HG03025 (cell line): ENCODE measurements around the gene RPL35A.
"Not testable (repeated sequence)": the region's sequence is repeated elsewhere in the genome, so short reads cannot be mapped to it uniquely, and the experiment has no call there.

Experiments used
- ATAC-seq: cut with Tn5 transposase; IDR thresholded peaks from one replicate; pipeline ENCODE4 v1.9.1; 2021; ENCODE audit warnings: mild to moderate bottlenecking, moderate library complexity; ENCODE audit not compliant: unreplicated experiment, low FRiP score

Gene RPL35A

DNA sequence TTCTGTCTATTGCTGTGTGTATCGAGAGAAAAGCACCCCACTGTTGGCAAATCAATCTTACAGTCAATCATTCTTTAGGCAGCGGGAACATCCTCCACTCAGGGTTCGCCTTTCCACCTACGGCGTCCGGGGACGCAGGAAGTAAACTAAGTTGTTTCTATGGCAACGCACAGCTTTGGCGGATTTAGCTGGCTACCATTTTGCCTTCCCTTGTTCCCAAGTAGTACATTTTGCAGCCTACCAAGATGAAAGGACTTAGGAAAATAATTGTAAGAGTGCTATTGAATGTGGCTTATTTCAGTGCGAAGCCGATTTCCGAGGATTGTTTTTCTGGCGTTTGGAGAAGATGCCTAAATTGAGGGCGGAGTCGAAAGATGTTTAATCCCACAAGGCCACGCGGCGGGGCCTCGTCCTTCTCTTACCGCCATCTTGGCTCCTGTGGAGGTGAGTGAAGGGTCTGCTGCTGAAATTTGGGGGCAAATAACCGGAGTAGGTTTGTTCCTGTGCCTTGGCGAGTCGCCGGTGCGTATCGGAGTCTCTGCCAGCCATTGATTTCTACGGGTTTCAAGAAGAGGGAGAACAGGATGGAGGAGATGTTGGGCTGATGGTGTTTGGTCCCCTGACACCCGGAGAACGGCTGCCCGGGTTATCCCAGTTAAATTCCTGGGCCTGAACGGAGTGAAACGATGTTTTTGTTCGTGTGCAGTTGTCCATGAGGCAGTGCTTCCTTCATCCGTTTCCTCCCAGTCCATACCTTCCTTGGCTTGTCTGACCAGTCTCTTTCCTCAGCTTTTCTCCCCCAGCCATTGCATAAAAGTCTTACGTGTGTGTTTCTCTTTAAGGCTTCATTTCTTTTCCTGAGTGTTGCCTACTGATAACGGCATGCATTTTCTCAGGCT lies at the start of gene RPL35A:
RPL35A (plus strand) TSS at position 413 of the 899 bp plus-strand sequence. CDS start 778 bp downstream, outside the sequence.
- peak; percentile 82 for ATAC-seq

DNA sequence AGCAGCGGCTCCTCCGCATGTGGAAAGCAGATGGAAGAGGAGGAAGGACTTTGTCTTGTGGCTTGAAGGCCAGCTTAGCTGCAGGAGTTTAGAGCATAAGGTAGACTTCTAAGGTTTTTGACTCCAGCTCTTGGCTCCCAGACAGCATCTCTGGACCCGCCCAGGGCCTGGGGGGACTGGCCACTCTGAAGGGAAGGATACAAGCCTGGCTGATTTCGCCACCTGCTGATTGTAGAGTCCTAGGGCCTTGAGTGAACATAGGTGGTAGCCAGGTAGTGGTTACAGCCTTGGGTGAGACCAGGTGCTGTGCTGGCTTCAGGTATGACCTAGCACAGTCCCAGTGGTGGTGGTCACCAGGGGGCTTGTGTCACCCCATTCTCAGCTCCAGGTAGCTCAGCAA lies 48.4 kb upstream of the RPL35A start:
- no peak for ATAC-seq

DNA sequence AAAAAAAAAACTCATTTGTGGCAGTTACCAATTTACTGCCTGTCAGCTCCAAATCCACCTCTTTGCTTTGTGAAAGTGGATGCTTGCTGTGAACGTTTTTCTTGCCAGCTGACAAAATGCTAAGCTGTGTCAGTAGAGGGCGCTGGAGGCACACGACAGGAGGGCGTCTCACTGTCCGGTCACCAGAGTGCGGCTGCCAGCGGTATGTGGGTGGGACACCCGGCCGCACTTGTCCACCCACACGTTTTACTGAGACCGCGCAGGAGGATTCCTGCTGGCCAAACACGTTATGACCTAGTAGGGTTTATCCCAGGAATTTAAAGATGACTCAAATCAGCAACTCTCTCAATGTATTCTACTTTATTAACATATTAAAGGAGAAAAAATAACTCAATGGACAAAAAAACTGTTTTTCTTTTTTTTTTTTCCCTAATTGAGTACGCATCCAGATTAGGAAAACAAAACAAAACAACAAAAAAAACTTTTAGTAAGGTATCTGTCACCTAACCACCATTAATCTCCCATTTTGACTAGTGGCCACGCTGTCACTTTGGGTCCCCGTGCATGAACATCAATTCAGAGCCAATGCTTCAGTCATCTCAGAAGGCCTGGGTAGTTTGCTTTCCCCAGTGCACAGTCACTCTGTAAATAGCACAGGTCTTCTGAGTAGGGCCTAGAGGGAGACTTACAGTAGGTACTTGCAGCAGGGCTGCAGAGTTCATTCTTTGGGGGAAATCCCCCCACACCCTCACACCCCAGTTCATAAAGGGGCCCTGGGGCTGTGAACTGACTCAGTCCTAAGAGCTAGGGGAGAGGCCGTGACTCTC lies 43.8 kb upstream of the RPL35A start:
- peak; percentile 82 for ATAC-seq

DNA sequence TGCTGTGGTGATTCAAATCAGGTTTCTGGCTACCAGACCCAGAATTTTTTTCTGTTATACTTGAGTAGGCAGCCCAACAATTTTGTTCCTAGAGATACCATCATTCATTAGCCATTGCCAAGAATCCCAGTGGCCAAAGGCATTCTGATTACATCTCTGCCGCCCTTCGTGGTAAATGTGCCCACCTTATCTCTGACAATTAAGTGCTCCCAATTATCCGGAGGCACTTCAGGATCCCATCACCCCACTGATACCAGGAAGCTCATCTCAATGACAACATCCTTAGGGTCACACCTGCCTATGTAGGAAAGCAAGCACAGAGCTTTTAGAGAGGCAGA lies 43.2 kb upstream of the RPL35A start:
- ATAC-seq, result no peak

DNA sequence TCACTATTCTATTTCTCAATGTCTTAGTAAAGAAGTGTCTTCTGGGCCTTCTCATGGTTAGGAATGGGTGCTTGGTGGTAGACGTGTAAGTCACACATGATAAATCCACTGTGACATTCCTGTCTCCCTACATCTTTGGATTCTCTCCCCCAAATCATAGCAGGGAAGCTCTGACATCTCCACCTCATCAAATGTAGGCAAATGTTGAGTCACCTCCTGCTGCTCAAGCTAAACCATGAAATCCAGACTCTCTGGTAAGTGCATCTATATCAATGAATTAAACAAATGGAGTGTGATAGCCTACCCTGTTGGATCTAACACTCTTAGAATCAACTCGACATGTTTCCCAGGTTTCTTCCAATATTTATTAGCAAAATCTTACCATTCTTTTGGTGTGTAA lies 42.8 kb upstream of the RPL35A start:
- ATAC-seq, result no peak

DNA sequence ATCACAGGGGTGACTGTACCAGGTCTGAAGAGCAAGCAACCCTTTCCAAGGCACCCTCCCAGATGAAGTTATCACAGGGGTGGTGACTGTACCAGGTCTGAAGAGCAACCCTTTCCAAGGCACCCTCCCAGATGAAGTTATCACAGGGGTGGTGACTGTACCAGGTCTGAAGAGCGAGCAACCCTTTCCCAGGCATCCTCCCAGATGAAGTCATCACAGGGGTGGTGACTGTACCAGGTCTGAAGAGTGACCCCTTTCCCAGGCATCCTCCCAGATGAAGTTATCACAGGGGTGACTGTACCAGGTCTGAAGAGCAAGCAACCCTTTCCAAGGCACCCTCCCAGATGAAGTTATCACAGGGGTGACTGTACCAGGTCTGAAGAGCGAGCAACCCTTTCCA lies 41.4 kb upstream of the RPL35A start:
- ATAC-seq, result not testable (repeated sequence)

DNA sequence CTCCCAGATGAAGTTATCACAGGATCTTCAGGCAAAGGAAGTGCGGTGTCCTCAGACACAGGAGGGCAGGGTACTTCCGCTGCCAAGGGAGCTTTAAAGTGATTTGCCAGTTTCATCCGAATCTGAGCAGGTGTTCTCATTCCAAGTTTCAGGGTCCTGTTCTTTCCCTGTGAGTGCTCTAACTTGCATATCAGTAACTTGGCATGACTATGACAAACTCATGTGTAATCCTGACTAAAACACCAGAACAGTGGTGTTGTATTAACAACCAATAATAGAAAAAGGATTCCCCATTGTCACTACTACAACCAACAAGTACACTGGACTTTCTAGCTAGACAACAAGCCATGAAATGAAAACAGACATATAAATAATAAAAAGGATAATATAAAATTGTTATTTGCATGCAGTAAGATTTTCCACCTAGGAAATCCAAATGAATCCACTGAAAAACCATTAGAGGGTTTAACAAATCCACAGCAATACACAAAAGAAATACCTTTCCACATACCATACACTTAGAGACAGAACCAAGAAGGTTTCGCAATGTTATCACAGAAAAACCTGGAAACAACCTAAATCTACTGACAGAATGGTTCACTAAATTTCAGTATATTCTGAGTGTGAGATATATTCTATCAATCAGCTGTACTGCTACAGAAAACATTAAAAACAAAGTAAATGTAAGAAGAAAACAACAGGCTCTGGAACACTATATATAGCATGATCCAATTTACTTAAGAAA lies 40.9 kb upstream of the RPL35A start:
- ATAC-seq, result no peak

DNA sequence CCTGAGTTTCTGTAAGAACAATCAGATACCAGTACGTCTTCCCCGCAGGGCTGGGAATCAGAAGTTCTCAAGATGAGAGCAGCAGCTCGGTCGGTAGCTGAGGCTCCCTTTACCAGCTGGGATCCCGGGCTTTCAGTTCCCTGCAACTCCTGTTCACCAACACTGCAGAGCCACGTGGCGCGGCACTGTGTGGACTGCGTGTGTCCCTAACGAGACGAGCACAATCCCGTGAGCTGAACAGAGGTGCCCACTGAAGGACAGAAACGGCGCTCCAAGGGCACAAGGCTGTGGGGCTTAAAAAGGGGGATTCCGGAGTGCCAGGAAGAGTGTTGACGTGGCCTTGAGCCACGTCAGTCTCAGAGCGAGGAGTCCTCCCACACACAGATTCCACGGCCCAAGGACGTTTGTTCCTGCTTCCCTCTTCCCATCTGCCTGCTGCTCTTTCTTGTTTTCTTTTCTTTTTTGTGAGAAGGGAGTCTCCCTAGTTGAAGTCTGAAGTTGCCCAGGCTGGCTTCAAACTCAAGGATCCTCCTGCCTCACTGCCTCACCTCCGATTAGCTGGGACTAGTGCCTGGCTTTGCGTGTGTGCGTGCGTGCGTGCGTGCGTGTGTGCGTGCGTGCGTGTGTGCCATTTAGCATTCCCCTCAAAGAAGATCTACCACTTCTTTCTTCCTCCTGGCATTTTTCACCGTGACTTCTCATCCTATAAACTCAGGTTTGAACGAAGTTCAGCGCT lies 37.1 kb upstream of the RPL35A start:
- no peak for ATAC-seq

DNA sequence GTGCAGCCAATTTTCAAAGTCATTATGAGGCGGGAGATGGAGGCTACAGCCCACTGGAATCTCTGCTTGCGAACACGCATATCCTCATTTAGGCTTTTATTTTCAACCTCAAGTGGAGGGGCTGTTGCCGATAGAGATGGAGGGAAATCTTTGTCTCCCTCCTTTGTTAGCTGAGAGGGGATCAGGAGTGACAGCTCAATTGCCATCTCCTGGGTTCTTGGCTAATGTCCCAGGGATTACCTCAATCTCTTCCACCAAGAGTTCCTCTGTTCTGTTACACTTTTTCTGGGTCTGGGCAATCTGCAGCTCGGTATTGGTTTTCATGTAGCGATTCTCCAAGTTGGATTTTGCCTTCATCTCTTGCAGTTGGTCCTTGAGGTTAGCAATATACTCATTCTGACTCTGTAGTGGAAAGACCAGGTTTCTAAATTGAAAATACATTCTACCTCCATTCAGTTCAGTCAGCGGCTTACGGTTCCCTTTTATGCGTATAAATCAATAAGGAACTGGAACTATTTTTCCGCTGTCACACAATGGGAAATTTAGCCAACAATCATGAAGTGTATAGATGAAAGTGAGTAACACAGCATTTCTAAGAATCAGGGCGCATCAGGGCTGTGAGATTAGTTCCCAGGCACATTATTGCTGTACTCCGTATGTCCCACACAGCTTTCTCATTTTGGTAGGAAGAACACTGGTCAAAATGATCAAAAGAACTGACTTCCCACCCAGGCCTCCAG lies 36.2 kb upstream of the RPL35A start:
- no peak for ATAC-seq

DNA sequence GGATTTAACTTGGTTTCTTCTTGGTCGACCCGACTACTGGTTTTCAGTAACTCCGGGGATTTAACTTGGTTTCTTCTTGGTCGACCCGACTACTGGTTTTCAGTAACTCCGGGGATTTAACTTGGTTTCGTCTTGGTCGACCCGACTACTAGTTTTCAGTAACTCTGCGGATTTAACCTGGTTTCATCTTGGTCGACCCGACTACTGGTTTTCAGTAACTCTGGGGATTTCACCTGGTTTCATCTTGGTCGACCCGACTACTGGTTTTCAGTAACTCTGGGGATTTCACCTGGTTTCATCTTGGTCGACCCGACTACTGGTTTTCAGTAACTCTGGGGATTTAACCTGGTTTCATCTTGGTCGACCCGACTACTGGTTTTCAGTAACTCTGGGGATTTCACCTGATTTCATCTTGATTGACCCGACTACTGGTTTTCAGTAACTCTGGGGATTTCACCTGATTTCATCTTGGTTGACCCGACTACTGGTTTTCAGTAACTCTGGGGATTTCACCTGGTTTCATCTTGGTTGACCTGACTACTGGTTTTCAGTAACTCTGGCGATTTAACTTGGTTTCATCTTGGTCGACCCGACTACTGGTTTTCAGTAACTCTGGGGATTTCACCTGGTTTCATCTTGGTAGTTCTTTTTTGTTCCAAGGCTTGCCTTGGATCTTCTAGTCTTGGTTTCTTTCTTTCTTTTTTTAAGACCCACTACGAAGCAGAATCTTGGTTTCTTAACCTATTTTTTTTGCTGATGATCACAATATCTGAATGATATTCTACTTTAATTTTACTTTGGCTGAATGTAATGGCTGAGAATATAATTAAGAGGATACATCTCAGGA lies 28.3 kb upstream of the RPL35A start:
- not testable (repeated sequence) for ATAC-seq

DNA sequence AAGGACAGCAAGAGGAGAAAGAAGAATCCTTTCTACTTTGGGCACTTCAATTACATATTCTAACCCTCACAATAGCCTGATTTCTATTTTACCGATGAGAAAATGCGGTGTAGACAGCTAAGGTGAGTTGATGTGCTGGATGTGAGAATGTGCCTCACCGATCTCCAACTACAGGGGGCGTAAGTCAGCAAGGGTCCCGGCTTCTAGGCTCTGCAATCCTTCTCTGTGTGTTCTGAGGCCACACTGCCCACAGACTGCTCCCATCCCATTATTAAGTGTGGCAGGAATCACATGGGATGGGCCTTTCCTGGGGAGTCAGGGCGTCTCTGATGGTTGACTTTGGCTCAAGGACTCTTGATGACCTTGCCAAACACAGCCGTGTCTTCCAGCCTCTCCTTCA lies 23.6 kb upstream of the RPL35A start:
- ATAC-seq, result no peak

DNA sequence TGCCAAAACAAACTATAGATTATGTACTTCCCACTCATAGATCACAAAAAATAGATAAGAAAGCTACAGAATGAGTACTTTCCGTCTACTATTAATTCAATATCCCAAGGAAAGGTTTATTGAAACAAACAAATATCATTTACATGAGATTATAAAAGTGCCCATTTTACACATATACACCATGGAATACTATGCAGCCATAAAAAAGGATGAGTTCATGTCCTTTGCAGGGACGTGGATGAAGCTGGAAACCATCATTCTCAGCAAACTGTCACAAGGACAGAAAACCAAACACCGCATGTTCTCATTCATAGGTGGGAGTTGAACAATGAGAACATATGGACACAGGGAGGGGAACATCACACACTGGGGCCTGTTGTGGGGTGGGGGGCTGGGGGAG lies 22.4 kb upstream of the RPL35A start:
- not testable (repeated sequence) for ATAC-seq

DNA sequence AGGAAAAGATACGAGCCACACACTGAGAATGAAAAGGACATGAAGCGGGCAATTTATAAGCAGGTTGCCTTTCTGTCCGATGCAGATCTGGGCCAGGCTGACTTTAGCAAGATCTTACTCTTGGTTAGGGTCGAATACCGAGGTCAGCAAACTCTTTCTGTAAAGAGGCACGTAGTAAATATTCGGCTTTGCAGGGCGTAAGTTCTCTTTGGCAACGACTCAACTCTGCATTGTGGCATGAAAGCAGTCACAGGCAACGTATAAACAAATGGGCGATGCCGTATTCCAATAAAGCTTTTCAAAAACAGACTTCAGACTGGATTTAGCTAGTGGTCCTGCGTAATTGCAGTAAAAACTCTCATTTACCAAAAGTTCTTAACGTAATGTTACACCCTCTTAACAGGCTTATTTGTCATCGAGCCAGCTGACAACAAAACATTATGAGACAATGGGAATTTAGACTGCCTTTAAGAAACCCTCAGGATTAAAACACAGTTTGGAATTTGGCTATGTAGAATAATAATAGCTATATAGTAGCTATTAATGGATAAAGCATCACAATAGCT lies 13.1 kb upstream of the RPL35A start:
- ATAC-seq, result no peak

DNA sequence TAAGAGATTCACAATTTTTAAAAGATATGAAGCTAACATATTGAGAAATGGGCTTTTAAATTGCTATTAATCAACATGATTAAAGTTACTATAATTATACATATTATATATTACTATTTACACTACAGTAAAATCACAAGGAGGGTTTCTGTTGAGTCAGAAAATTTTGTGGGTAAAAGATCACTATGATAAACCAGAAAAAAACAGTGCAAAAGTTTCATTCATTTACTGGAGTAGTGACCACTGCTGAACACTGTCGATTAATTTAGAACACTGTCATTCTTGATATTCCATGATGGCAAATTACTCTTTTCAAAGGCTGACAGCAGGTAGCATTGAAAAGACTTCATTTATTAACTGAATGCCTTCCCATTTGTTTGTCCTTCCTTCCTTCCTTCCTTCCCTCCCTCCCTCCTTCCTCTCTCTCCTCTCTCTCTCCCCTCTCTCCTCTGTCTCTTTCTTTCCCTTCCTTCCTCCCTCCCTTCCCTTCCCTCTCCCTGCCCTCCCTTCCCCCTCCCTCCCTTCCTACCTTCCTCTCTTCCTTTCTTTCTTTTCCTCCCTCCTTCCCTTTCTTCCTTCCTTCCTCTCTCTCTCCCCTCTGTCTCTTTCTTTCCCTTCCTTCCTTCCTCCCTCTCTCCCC lies 9.1 kb upstream of the RPL35A start:
- ATAC-seq, result no peak

DNA sequence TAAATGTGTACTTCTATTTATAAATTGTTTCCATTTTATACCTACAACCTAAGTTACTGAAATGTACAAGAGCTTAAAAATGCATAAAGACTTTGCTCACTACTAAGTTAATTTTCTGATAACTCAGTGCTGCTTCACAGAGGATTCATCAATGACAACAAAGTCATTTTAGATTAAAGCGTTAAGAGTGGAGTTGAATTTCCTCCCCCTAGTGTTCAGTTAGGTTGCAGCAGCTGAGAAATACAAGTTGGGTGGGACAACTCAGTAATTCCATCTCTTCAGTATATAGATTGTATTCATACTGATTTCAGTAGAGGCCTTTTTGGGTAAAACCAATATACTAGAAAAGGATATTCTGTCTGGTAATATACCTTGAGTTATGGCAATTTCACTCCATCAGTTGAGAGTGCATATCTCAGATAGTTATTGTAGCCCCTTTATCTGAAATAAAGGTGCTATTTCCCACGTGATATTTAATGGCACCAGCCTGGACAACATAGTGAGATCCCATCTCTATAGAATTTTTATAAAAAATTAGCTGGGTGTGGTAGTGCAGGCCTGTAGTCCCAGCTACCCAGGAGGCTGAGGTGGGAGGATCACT lies 6.9 kb upstream of the RPL35A start:
- no peak for ATAC-seq

DNA sequence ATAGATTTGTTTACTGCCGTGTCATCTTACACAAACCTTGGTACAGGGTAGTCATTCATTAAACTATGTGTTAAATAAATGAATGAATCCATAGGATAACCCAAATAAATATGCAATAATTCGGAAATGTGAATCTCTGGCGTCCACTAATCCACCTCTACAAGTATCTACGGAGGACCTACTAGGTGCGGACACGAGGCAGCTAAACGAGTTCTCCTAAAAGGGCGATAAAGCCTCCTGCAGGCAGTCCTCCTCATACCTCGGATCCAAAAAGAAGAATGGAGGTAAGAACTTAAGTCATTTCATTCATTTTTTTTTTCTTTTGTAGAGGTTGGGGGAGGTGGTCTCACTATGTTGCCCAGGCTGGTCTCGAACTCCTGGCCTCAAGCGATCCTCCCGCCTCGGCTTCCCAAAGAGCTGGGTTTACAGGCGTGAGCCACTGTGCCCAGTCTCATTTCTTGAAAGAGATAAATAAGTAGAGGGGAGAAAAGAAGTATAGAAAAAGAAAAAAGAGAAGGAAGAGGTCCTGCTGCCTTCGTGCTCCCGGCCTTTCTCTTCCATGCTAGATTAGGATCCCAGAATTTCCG lies 706 bp upstream of the RPL35A start:
- no peak for ATAC-seq

DNA sequence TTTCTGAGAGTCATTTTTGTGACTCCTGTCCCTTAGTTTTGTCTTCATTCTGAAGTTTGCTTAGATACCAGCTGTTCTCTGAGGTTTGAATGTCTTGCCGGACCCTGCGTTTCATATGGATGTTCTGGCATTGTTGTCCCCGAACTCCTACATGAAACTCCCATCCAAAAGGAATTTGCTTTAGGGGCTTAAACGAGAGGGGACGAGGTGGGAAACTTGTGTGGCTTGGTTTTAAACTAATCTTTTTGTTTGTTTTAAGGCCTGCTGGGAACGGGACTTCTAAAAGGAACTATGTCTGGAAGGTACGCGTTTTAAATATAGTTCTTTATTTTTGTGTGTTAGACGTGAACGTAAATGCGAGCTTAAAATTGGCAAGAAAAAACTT lies 679 bp downstream of the RPL35A start:
- no peak for ATAC-seq
